Dermis microvascular lymphatic vessel endothelial cell (primary cell): ENCODE results near the gene GBF1. TPM values are rescaled to one million over a fixed set of nuclear protein-coding genes. Genes with fewer than 3 reads are reported as not detected.

Source experiments
- DNase-seq, 2 donors: peaks; one replicate each; pipeline versions ENCODE4 v3.0.0 to v3.0.0-alpha.2; 2010; ENCODE audit warnings: low read depth in 2 of 2
- total RNA-seq: library from RNA; depleted of rRNA; stranded (reverse); fragments of >200 nt; gene quantifications from 2 replicates; pipeline ENCODE4 v1.2.1, GENCODE V29; 2014

Gene GBF1
- total RNA-seq, 1 donor from 2014 or later: 11.2 TPM

- DNase-seq: no peak
Observed at GRCh38 chr10:102266670-102267069, 21.3 kb downstream of the GBF1 start.

GRCh38 chr10:102267748-102268147 is 22.4 kb downstream of the GBF1 start:
- no peak for DNase-seq

- DNase-seq: no peak
Observed at GRCh38 chr10:102268375-102268888, 23.1 kb downstream of the GBF1 start.

- no peak for DNase-seq
Observed at GRCh38 chr10:102269017-102269416, 23.7 kb downstream of the GBF1 start.

- peak in 1 of 2 donors; percentile 10 for DNase-seq
Observed at GRCh38 chr10:102274062-102274461, 28.7 kb downstream of the GBF1 start.

- DNase-seq: no peak
Observed at GRCh38 chr10:102275343-102275742, 30.0 kb downstream of the GBF1 start.

GRCh38 chr10:102279104-102279503 is 33.8 kb downstream of the GBF1 start:
- DNase-seq: no peak

GRCh38 chr10:102280397-102281101 is 35.2 kb downstream of the GBF1 start:
- DNase-seq: peak; percentile 35 to 88

GRCh38 chr10:102281102-102281487 is 35.8 kb downstream of the GBF1 start:
- peak in 1 of 2 donors; percentile 64 for DNase-seq

GRCh38 chr10:102283488-102283887 is 38.2 kb downstream of the GBF1 start:
- DNase-seq: no peak

- DNase-seq: no peak
Observed at GRCh38 chr10:102283890-102284289, 38.6 kb downstream of the GBF1 start.

- no peak for DNase-seq
Observed at GRCh38 chr10:102284531-102284930, 39.2 kb downstream of the GBF1 start.

- DNase-seq: no peak
Observed at GRCh38 chr10:102285133-102285532, 39.8 kb downstream of the GBF1 start.

- no peak for DNase-seq
Observed at GRCh38 chr10:102286216-102286615, 40.9 kb downstream of the GBF1 start.

- no peak for DNase-seq
Observed at GRCh38 chr10:102287538-102287937, 42.2 kb downstream of the GBF1 start.

- DNase-seq: no peak
Observed at GRCh38 chr10:102287991-102288390, 42.7 kb downstream of the GBF1 start.

- DNase-seq: no peak
Observed at GRCh38 chr10:102289356-102289755, 44.0 kb downstream of the GBF1 start.

GRCh38 chr10:102289840-102290239 is 44.5 kb downstream of the GBF1 start:
- DNase-seq: no peak

- DNase-seq: no peak
Observed at GRCh38 chr10:102291221-102291905, 46.0 kb downstream of the GBF1 start.

GRCh38 chr10:102297101-102297500 is 51.8 kb downstream of the GBF1 start:
- DNase-seq: no peak

- no peak for DNase-seq
Observed at GRCh38 chr10:102298899-102299298, 53.6 kb downstream of the GBF1 start.

- DNase-seq: peak; percentile 23 to 55
Observed at GRCh38 chr10:102299873-102300272, 54.5 kb downstream of the GBF1 start.

- DNase-seq: peak; percentile 76 to 81
Observed at GRCh38 chr10:102300278-102300843, 55.0 kb downstream of the GBF1 start.
